GM04503 (cell line): ENCODE measurements around the gene CCDC187.

Source experiments
- DNase-seq: peaks from one replicate; pipeline ENCODE4 v3.0.0-alpha.2; 2012; ENCODE audit warnings: low read depth

CCDC187 gene

DNA sequence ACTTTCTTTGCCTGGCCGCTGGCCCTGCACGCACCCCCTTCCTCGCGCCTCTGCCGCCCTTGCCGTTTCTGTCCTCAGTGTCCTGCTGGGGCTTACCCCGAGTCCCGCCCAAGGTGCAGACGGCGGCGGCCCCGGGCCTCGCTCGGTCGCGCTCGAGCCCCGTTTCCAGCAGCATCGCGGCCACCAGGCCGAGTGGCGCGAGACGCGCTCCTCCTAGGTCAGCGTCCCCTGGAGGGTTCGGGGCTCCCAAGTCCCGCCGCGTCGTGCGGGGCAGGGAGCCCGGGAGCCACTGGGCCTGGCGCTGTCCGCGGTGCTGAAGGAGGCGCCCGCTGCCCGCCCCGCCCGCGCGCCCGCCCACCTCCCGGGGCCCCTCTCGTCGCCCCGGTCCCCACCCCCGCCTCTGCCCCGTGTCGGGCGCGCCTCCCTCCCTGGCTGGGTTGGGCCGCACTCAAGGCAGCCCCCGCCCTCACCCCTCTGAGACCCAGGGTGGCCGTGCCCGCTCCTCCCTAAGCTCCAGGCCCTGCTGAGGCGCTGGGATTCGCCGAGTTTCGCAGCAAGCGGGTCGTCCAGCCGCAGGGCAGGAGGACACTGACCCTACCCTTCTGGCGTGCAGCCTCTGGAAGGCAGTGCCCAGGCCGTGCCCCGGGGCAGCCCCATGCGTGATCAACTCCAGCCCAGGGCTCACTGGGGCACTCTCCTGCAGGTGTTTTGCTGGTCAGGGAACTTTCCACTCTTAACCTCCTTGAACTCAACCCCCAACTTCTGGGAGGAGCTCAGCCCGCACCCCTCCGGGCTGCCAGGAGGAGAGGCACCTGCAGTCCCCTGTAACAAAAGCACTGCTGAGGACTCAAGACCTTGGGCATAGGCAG is 98.8 kb downstream of the CCDC187 start, which contains the start of gene LHX3:
LHX3 (minus strand) TSS at position 291 of the 869 bp plus-strand sequence; CDS start at position 175, 116 bp downstream.
- DNase-seq = no peak

- DNase-seq = no peak
Measured at GRCh38 chr9:136204145-136204805, 99.6 kb downstream of the CCDC187 start.

DNA sequence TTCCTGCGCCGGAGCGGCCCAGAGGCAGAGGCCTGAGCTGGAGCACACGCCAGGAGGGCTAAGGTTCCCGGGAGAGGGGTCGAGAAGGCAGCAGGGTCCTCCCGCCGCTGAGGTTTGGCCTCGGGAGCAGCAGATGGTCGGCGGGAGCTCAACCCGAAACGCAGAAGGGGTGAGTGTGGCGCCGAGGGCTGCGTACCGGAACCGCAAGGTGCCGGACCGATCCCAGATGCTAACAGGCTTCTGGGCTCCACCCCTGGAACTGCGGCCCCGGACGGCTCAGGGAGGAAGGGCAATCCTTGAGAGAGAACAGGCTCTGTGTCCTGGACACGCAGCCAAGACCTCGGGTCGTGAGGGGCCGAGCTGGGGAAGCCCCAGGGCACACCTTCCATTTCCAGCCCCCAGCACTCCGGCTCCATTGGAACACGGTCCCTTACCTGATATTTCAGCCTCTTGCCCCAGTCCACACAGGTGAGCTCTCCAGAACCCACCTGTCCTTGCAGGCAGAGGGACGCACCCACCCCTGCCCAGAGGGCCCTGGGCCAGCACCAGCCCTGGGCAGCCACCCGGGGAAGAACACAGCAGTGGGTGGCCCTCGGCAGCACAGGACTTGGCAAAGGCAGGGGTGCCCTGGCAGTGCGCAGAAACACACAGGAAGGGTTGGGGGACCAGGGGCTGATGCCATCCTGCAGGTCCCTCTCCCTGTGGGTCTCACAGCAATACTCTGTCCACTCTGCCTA is 100.3 kb downstream of the CCDC187 start:
- DNase-seq = no peak

- no peak for DNase-seq
Measured at GRCh38 chr9:136202454-136203407, 101.2 kb downstream of the CCDC187 start.

GRCh38 chr9:136201609-136202453 is 102.1 kb downstream of the CCDC187 start:
- no peak for DNase-seq

- no peak for DNase-seq
Measured at GRCh38 chr9:136201174-136201573, 102.7 kb downstream of the CCDC187 start.

DNA sequence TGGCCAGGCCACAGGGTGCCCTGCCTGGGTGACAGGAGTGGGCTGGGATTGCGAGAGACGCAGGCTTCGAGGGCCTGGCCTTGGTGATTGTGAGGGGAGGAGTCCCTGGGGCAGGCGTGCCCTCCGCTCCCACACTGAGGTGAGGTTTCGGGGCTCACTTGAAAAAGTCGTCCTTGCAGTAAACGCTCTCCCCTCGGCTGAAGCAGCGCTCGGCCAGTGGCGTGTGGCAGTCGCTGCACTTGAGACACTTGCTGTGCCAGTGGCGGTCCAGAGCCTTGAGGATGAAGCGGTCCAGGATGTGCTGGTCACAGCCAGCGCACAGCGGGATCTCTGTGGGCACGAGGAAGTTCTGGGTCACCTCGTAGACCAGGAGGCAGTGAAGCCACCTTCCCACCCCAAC is 103.5 kb downstream of the CCDC187 start:
- no peak for DNase-seq
